H1 (cell line): ENCODE results near the gene OR5F1. TPM values are rescaled to one million over a fixed set of nuclear protein-coding genes. Genes with fewer than 3 reads are reported as not detected.
A peak's percentile ranks its signal among the peaks of the same experiment; 100 is the strongest.

Experiments used
- CTCF ChIA-PET: fragments of 300-600 bp; sonication (Branson Sonifier 250); formaldehyde crosslinking; loops from one replicate; lab custom pipeline; 2021; ENCODE audit not compliant: partially characterized antibody; lab: Charles Lee
- POLR2A ChIA-PET: fragments of 300-600 bp; sonication (Branson Sonifier 250); formaldehyde crosslinking; loops from one replicate; lab custom pipeline; 2021; ENCODE audit warnings: inconsistent platforms; ENCODE audit not compliant: partially characterized antibody; lab: Charles Lee
- DNase-seq, 2 experiments: peaks; one replicate each; pipeline versions ENCODE4 v3.0.0 to v3.0.0-alpha.2; 2010 to 2022; ENCODE audit warnings: low spot score in 2 of 2, low read depth in 1 of 2, mixed read lengths in 1 of 2
- FAIRE-seq: peaks from 2 replicates; lab custom pipeline; 2011; peaks lifted over from hg19 to GRCh38; lab: Jason Lieb, UNC
- H2AFZ ChIP-seq: 2 replicates; pipeline ENCODE4 v1.8.1; 2012; ENCODE audit warnings: low read length, inconsistent platforms
- H2AK5ac ChIP-seq: 2 replicates; pipeline ENCODE4 v1.6.1; 2013; ENCODE audit warnings: low read depth, low read length
- H2BK120ac ChIP-seq: replicated peaks from 2 replicates; pipeline ENCODE3; 2013; ENCODE audit warnings: low read depth, low read length, inconsistent platforms
- H2BK12ac ChIP-seq: 2 replicates; pipeline ENCODE4 v1.6.1; 2013; ENCODE audit warnings: low read depth, low read length
- H2BK15ac ChIP-seq: 2 replicates; pipeline ENCODE4 v1.6.1; 2013; ENCODE audit warnings: low read length
- H2BK20ac ChIP-seq: 2 replicates; pipeline ENCODE4 v1.6.1; 2013; ENCODE audit warnings: low read length
- H2BK5ac ChIP-seq: 2 replicates; pipeline ENCODE4 v1.6.1; 2013; ENCODE audit warnings: low read depth, low read length
- H3K14ac ChIP-seq: 2 replicates; pipeline ENCODE4 v1.6.1; 2013; ENCODE audit warnings: inconsistent platforms; ENCODE audit not compliant: insufficient read length
- H3K18ac ChIP-seq: 2 replicates; pipeline ENCODE4 v1.6.1; 2013; ENCODE audit warnings: low read length; ENCODE audit errors: extremely low read depth
- H3K23ac ChIP-seq: 2 replicates; pipeline ENCODE4 v1.6.1; 2013; ENCODE audit warnings: inconsistent platforms; ENCODE audit not compliant: insufficient read length
- H3K23me2 ChIP-seq: 2 replicates; pipeline ENCODE4 v1.6.1; 2013; ENCODE audit warnings: low read depth, low read length
- H3K27ac ChIP-seq: 2 replicates; pipeline ENCODE4 v1.6.1; 2011; ENCODE audit warnings: low read depth, low read length, inconsistent platforms
- H3K27me3 ChIP-seq, 4 experiments: replicated peaks in 1 of 4; 1 replicate in 1 of 4; 2 replicates in 3 of 4; pipeline versions ENCODE4 v1.6.1 to v1.8.1; 2011 to 2013; ENCODE audit warnings: low read length in 3 of 4, mild to moderate bottlenecking in 3 of 4, inconsistent platforms in 2 of 4, mixed read lengths in 2 of 4, moderate library complexity in 1 of 4; ENCODE audit not compliant: control insufficient read depth in 3 of 4, insufficient read depth in 3 of 4; ENCODE audit errors: extremely low read depth in 1 of 4
- H3K36me3 ChIP-seq, 4 experiments: 2 replicates each; pipeline versions ENCODE4 v1.6.1 to v1.8.1; 2011 to 2013; ENCODE audit warnings: mild to moderate bottlenecking in 4 of 4, low read length in 3 of 4, moderate library complexity in 2 of 4, control low read depth in 1 of 4, inconsistent platforms in 1 of 4; ENCODE audit not compliant: insufficient read depth in 4 of 4, control insufficient read depth in 2 of 4
- H3K4ac ChIP-seq: replicated peaks from 2 replicates; pipeline ENCODE3; 2013; ENCODE audit warnings: low read length, low read depth, mixed read lengths, inconsistent platforms; ENCODE audit not compliant: insufficient read length
- H3K4me1 ChIP-seq, 4 experiments: replicated peaks in 1 of 4; 1 replicate in 1 of 4; 2 replicates in 3 of 4; pipeline versions ENCODE4 v1.6.1 to v1.8.1; 2011 to 2013; ENCODE audit warnings: low read length in 3 of 4, inconsistent platforms in 2 of 4, mixed read lengths in 1 of 4; ENCODE audit not compliant: insufficient read depth in 4 of 4, control insufficient read depth in 3 of 4
- H3K4me2 ChIP-seq, 2 experiments: 2 replicates each; pipeline versions ENCODE4 v1.6.1 to v1.8.1; 2011 to 2013; ENCODE audit warnings: low read depth in 2 of 2, low read length in 2 of 2, control low read depth in 1 of 2, inconsistent platforms in 1 of 2, mild to moderate bottlenecking in 1 of 2; ENCODE audit not compliant: insufficient read depth in 1 of 2
- H3K4me3 ChIP-seq, 4 experiments: fragments of 200-600, 300-600 bp in 1 of 4; sonication (generic), shearing (Covaris generic), sonication (Bioruptor Twin) in 1 of 4; 2 replicates each; pipeline versions ENCODE4 v1.5.1 to v1.8.1; 2011 to 2016; ENCODE audit warnings: low read length in 4 of 4, low read depth in 3 of 4, control low read depth in 2 of 4, inconsistent platforms in 2 of 4, mild to moderate bottlenecking in 2 of 4, mixed read lengths in 1 of 4, moderate library complexity in 1 of 4; ENCODE audit not compliant: insufficient read depth in 2 of 4; ENCODE audit errors: extremely low read depth in 1 of 4
- H3K56ac ChIP-seq: replicated peaks from 2 replicates; pipeline ENCODE3; 2013; ENCODE audit warnings: low read depth, mild to moderate bottlenecking, mixed read lengths, low read length, inconsistent platforms; ENCODE audit not compliant: insufficient read length
- H3K79me1 ChIP-seq: 2 replicates; pipeline ENCODE4 v1.6.1; 2013; ENCODE audit warnings: low read depth, low read length, control low read depth
- H3K79me2 ChIP-seq, 2 experiments: 2 replicates each; pipeline versions ENCODE4 v1.6.1 to v1.8.1; 2012 to 2013; ENCODE audit warnings: low read length in 2 of 2, mild to moderate bottlenecking in 2 of 2, inconsistent platforms in 1 of 2; ENCODE audit not compliant: insufficient read depth in 2 of 2, control insufficient read depth in 1 of 2
- H3K9ac ChIP-seq, 4 experiments: replicated peaks in 1 of 4; 1 replicate in 1 of 4; 2 replicates in 3 of 4; pipeline versions ENCODE4 v1.6.1 to v1.8.1; 2011 to 2013; ENCODE audit warnings: low read depth in 3 of 4, low read length in 3 of 4, control low read depth in 2 of 4, mild to moderate bottlenecking in 2 of 4, moderate library complexity in 2 of 4, inconsistent platforms in 1 of 4; ENCODE audit errors: extremely low read depth in 1 of 4
- H3K9me3 ChIP-seq, 2 experiments: 2 replicates each; pipeline versions ENCODE4 v1.6.1 to v1.8.1; 2012 to 2013; ENCODE audit warnings: mild to moderate bottlenecking in 2 of 2, moderate library complexity in 2 of 2, control low read depth in 1 of 2, inconsistent platforms in 1 of 2, low read depth in 1 of 2, low read length in 1 of 2, mixed read lengths in 1 of 2; ENCODE audit not compliant: insufficient read depth in 2 of 2
- H4K20me1 ChIP-seq, 2 experiments: replicated peaks in 1 of 2; 2 replicates each; pipeline versions ENCODE3 to v1.8.1; 2011 to 2013; ENCODE audit warnings: inconsistent platforms in 2 of 2, low read length in 2 of 2, mild to moderate bottlenecking in 1 of 2; ENCODE audit not compliant: insufficient read depth in 2 of 2, control insufficient read depth in 1 of 2
- H4K5ac ChIP-seq: 2 replicates; pipeline ENCODE4 v1.6.1; 2013; ENCODE audit warnings: low read length, low read depth, mixed read lengths, inconsistent platforms; ENCODE audit not compliant: insufficient read length
- H4K8ac ChIP-seq: 2 replicates; pipeline ENCODE4 v1.8.0; 2013; ENCODE audit warnings: mild to moderate bottlenecking, moderate library complexity, low read length, inconsistent platforms; ENCODE audit not compliant: insufficient read depth; ENCODE audit errors: extremely low read depth
- H4K91ac ChIP-seq: replicated peaks from 2 replicates; pipeline ENCODE3; 2013; ENCODE audit warnings: low read length, mixed read lengths, inconsistent platforms; ENCODE audit not compliant: insufficient read length
- BCL11A ChIP-seq, 2 experiments: IDR thresholded peaks; one replicate each; pipeline ENCODE4 v1.6.1; 2011; ENCODE audit warnings: low read depth in 2 of 2, low read length in 2 of 2, mild to moderate bottlenecking in 2 of 2
- BRCA1 ChIP-seq: IDR thresholded peaks from 2 replicates; pipeline ENCODE4 v1.6.1; 2012; ENCODE audit warnings: low read depth, low read length, improper control_type of control experiment
- CBX8 ChIP-seq: fragments of 300-800, 300-1000 bp; sonication (generic); IDR thresholded peaks from 2 replicates; pipeline ENCODE4 v1.7.1; 2016; ENCODE audit warnings: low read depth, low read length, borderline replicate concordance
- CHD2 ChIP-seq: IDR thresholded peaks from 2 replicates; pipeline ENCODE4 v1.6.1; 2012; ENCODE audit warnings: low read length, improper control_type of control experiment
- GABPA ChIP-seq: IDR thresholded peaks from 2 replicates; pipeline ENCODE4 v1.6.1; 2011; ENCODE audit warnings: mild to moderate bottlenecking, low read length, moderate library complexity, borderline replicate concordance; ENCODE audit not compliant: insufficient read depth
- POU5F1 ChIP-seq: IDR thresholded peaks from 2 replicates; pipeline ENCODE4 v1.6.1; 2011; ENCODE audit warnings: low read depth, mild to moderate bottlenecking, low read length, moderate library complexity
- SIN3A ChIP-seq, 2 experiments: IDR thresholded peaks in 1 of 2; conservative IDR thresholded peaks in 1 of 2; 2 replicates each; pipeline ENCODE4 v1.6.1; 2011 to 2012; ENCODE audit warnings: low read length in 2 of 2, improper control_type of control experiment in 1 of 2, low read depth in 1 of 2, mild to moderate bottlenecking in 1 of 2
- TAF1 ChIP-seq: IDR thresholded peaks from 2 replicates; pipeline ENCODE4 v1.6.1; 2011; ENCODE audit warnings: mild to moderate bottlenecking, low read depth, low read length
- WGBS, 2 experiments: shearing (Covaris generic) in 1 of 2; methylation state at CpG; one replicate each; pipeline versions ENCODE4 v1.1.6 to v1.1.7; 2013 to 2015; ENCODE audit warnings: low lambda C conversion rate in 2 of 2, mixed read lengths in 2 of 2, inconsistent platforms in 1 of 2, low coverage in 1 of 2, missing lambda C conversion rate in 1 of 2; ENCODE audit not compliant: insufficient replicate concordance in 2 of 2, insufficient coverage in 1 of 2, insufficient read length in 1 of 2; ENCODE audit errors: extremely low coverage in 1 of 2, missing lambda C conversion rate in 1 of 2; 5-methylcytosine and 5-hydroxymethylcytosine counted together
- polyA plus RNA-seq, 7 experiments: library from polyadenylated mRNA; depleted of rRNA in 3 of 7; stranded (reverse) in 5 of 7; unstranded in 2 of 7; fragments of >200 nt in 5 of 7; fragments of 200-250 nt in 2 of 7; gene quantifications; 1 replicate in 5 of 7; 2 replicates in 1 of 7; 4 replicates in 1 of 7; pipeline versions ENCODE4 v1.2.1 to v1.2.3, GENCODE V29; 2011 to 2013; ENCODE audit warnings: missing spikeins in 2 of 7, mixed read lengths in 2 of 7
- total RNA-seq: library from RNA; stranded (reverse); fragmentation: NEBNext Ultra II Directional; extraction: Animal tissue kit (Norgen Biotek cat#: 25700); gene quantifications from 2 replicates; pipeline ENCODE4 v1.2.1, GENCODE V29; 2021

Gene OR5F1
- total and polyA plus RNA-seq, 2 of the 8 experiments (the other 6 are each of a cell fraction or from before 2014, with no cell fraction given), result not detected

DNA sequence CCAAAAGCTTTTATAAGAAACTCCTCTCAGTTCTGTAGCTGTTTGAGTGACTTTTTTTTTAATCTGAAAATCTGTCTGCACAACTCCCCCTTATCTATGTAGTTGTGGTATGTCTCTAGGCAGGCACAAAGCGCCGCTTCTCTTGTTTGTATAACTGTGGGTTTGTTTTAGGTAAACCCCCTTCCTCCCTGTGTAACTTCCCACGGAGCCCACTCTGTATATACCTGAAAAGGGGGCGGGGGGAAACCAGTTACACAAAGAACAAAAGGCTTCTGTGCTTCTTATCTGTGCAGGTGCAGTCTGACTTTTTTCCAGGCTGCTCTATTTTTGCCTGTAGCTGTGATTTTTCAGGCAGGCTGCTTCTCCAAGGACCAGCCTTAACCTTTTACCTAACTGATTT lies 37.9 kb downstream of the OR5F1 start:
- Histone ChIP-seq H3K9me3 (no peaks in the 10 kb centered on the region), H3K79me2 (no peaks in the 10 kb centered on the region), H4K8ac (no peak overlapping the region), H2BK12ac (no peak overlapping the region), H2BK120ac (no peak overlapping the region), H3K36me3 (no peaks in the 10 kb centered on the region), H2AFZ (peak overlapping the region; percentile 68), H3K14ac (no peak overlapping the region), H4K5ac (no peak overlapping the region), H2BK15ac (no peak overlapping the region), H3K23me2 (no peaks in the 10 kb centered on the region), H2AK5ac (no peak overlapping the region), H3K27ac (no peak overlapping the region), H3K56ac (no peak overlapping the region), H3K79me1 (no peaks in the 10 kb centered on the region), H3K4me1 (no peaks in the 10 kb centered on the region), H2BK20ac (no peak overlapping the region), H4K20me1 (no peaks in the 10 kb centered on the region), H3K4me3 (no peak overlapping the region), H2BK5ac (no peak overlapping the region), H3K4me2 (no peak overlapping the region), H3K27me3 (no peaks in the 10 kb centered on the region), H4K91ac (no peak overlapping the region), H3K4ac (no peak overlapping the region), H3K9ac (no peak overlapping the region), H3K23ac (no peak overlapping the region), H3K18ac (no peak overlapping the region)
- CTCF ChIA-PET, result no interaction called here
- TF ChIP-seq CHD2 (no peak), GABPA (no peak), POU5F1 (no peak), CBX8 (no peak), TAF1 (no peak), BCL11A (IDR thresholded peaks at IDR 0.05; ENCODE audit: low read depth in 2 of 2, low read length in 2 of 2) (no peak), SIN3A (conservative IDR thresholded peaks at IDR 0.05 in 1 of 2, IDR thresholded peaks at IDR 0.05 in 1 of 2; ENCODE audit: low read depth in 1 of 2, low read length in 2 of 2) (no peak), BRCA1 (no peak)
- FAIRE-seq, result no peak
- no peak for DNase-seq
- WGBS, 2 experiments, result 60% methylated on average over 4 of the region's 4 CpGs; no CpG with 5 or more reads in 1 of the 2 experiments
- POLR2A ChIA-PET, result no interaction called here
